ENCODE measurements around the gene AFAP1L2.

The AFAP1L2 gene

GRCh38 chr10:114316744-114317143 is 87.6 kb downstream of the AFAP1L2 start:
- Histone ChIP-seq H3K27me3 (ENCODE audit: control insufficient read depth, low read length) (no peaks in the 10 kb centered on the region), H3K4me1 (ENCODE audit: control insufficient read depth, low read length) (no peaks in the 10 kb centered on the region), H3K9me2 (replicated peaks; ENCODE audit: control insufficient read depth, low read length) (no peaks in the 10 kb centered on the region), H3K4me2 (ENCODE audit: low read length) (no peak overlapping the region), H3F3A (ENCODE audit: control insufficient read depth, insufficient read depth) (no peaks in the 10 kb centered on the region), H3K27ac (ENCODE audit: low read depth, low read length) (no peak overlapping the region), H4K20me1 (ENCODE audit: control insufficient read depth, insufficient read depth, low read depth, low read length) (no peaks in the 10 kb centered on the region), H3K79me2 (ENCODE audit: control insufficient read depth, low read length) (no peaks in the 10 kb centered on the region), H3K4me3 (ENCODE audit: low read length) (no peak overlapping the region), H3K9me3 (ENCODE audit: control insufficient read depth, insufficient read depth, low read length) (no peaks in the 10 kb centered on the region), H3K36me3 (ENCODE audit: control insufficient read depth, low read length) (no peaks in the 10 kb centered on the region)
- TF ChIP-seq CTCF (IDR thresholded peaks at IDR 0.05; ENCODE audit: low read depth, low read length, poor library complexity, severe bottlenecking) = no peak
- TF ChIP-seq EZH2phosphoT487 (IDR thresholded peaks at IDR 0.05; ENCODE audit: borderline replicate concordance, low read length) = no peak

- no peak for TF ChIP-seq CTCF (IDR thresholded peaks at IDR 0.05; ENCODE audit: low read depth, low read length, poor library complexity, severe bottlenecking)
- no peak for TF ChIP-seq EZH2phosphoT487 (IDR thresholded peaks at IDR 0.05; ENCODE audit: borderline replicate concordance, low read length)
- Histone ChIP-seq H3K9me2 (replicated peaks; ENCODE audit: control insufficient read depth, low read length) (no peaks in the 10 kb centered on the region), H4K20me1 (ENCODE audit: control insufficient read depth, insufficient read depth, low read depth, low read length) (no peaks in the 10 kb centered on the region), H3K27me3 (ENCODE audit: control insufficient read depth, low read length) (no peaks in the 10 kb centered on the region), H3K27ac (ENCODE audit: low read depth, low read length) (no peak overlapping the region), H3K9me3 (ENCODE audit: control insufficient read depth, insufficient read depth, low read length) (no peaks in the 10 kb centered on the region), H3K79me2 (ENCODE audit: control insufficient read depth, low read length) (no peaks in the 10 kb centered on the region), H3F3A (ENCODE audit: control insufficient read depth, insufficient read depth) (no peaks in the 10 kb centered on the region), H3K4me1 (ENCODE audit: control insufficient read depth, low read length) (no peaks in the 10 kb centered on the region), H3K4me3 (ENCODE audit: low read length) (no peak overlapping the region), H3K4me2 (ENCODE audit: low read length) (no peak overlapping the region), H3K36me3 (ENCODE audit: control insufficient read depth, low read length) (no peaks in the 10 kb centered on the region)
These were observed 88.5 kb downstream of the AFAP1L2 start for GRCh38 chr10:114315566-114316420.

- no peak overlapping the region for H3K27ac ChIP-seq (ENCODE audit: low read depth, low read length)
- H3K4me2 ChIP-seq (ENCODE audit: low read length) = no peak overlapping the region
- no peaks in the 10 kb centered on the region for H4K20me1 ChIP-seq (ENCODE audit: control insufficient read depth, insufficient read depth, low read depth, low read length)
- H3F3A ChIP-seq (ENCODE audit: control insufficient read depth, insufficient read depth) = no peaks in the 10 kb centered on the region
- no peaks in the 10 kb centered on the region for H3K4me1 ChIP-seq (ENCODE audit: control insufficient read depth, low read length)
- no peaks in the 10 kb centered on the region for H3K36me3 ChIP-seq (ENCODE audit: control insufficient read depth, low read length)
- TF ChIP-seq CTCF (IDR thresholded peaks at IDR 0.05; ENCODE audit: low read depth, low read length, poor library complexity, severe bottlenecking) (no peak), EZH2phosphoT487 (IDR thresholded peaks at IDR 0.05; ENCODE audit: borderline replicate concordance, low read length) (no peak)
- no peaks in the 10 kb centered on the region for H3K9me3 ChIP-seq (ENCODE audit: control insufficient read depth, insufficient read depth, low read length)
- no peaks in the 10 kb centered on the region for H3K79me2 ChIP-seq (ENCODE audit: control insufficient read depth, low read length)
- no peak overlapping the region for H3K4me3 ChIP-seq (ENCODE audit: low read length)
- no peaks in the 10 kb centered on the region for H3K9me2 ChIP-seq (replicated peaks; ENCODE audit: control insufficient read depth, low read length)
- H3K27me3 ChIP-seq (ENCODE audit: control insufficient read depth, low read length) = no peaks in the 10 kb centered on the region; the same call in 1 of the 2 replicates
These were observed 90.4 kb downstream of the AFAP1L2 start for GRCh38 chr10:114313866-114314265.
